PC-3 (cell line): Measurements from ENCODE around the gene UTP14C. TPM values are rescaled to one million over a fixed set of nuclear protein-coding genes. Genes with fewer than 3 reads are reported as not detected.
A peak's percentile ranks its signal among the peaks of the same experiment; 100 is the strongest.
"Not testable (repeated sequence)": the region's sequence is repeated elsewhere in the genome, so short reads cannot be mapped to it uniquely, and the experiment has no call there.

Experiments
- ATAC-seq: fragments of 200-7000 bp; cut with Tn5 transposase; 2 replicates; pipeline ENCODE4 v1.9.1; 2020; ENCODE audit warnings: mild to moderate bottlenecking, moderate library complexity
- BruUV-seq: library from RNA; stranded (reverse); fragments of 400-500 nt; replicated peaks from 2 replicates; lab custom pipeline; 2021; lab: Mats Ljungman, UMichigan
- CTCF ChIA-PET: fragments of 300-600 bp; sonication (Branson Sonifier 250); formaldehyde crosslinking; loops from one replicate; lab custom pipeline; 2022; ENCODE audit warnings: antibody characterized with exemption; lab: Charles Lee
- POLR2A ChIA-PET: fragments of 300-600 bp; sonication (Branson Sonifier 250); formaldehyde crosslinking; loops from one replicate; lab custom pipeline; 2022; ENCODE audit warnings: antibody characterized with exemption; ENCODE audit not compliant: unreplicated experiment; lab: Charles Lee
- DNase-seq: peaks from one replicate; pipeline ENCODE4 v3.0.0-alpha.2; 2015
- H2AFZ ChIP-seq: fragments of 300-600 bp; sonication (generic); 2 replicates; pipeline ENCODE4 v1.6.0; 2016; ENCODE audit warnings: antibody characterized with exemption, low read length
- H3F3A ChIP-seq: fragments of 300-600 bp; sonication (generic); one replicate; pipeline ENCODE4 v1.6.0; 2017; ENCODE audit warnings: antibody characterized with exemption, low read length, control low read depth, mild to moderate bottlenecking; ENCODE audit not compliant: unreplicated experiment
- H3K27ac ChIP-seq: fragments of 300-600 bp; sonication (generic); 2 replicates; pipeline ENCODE4 v1.5.1; 2016; ENCODE audit warnings: mild to moderate bottlenecking, low read length
- H3K27me3 ChIP-seq: fragments of 300-600 bp; sonication (generic); 2 replicates; pipeline ENCODE4 v1.6.1; 2016; ENCODE audit warnings: low read length, mixed read lengths
- H3K36me3 ChIP-seq: fragments of 300-600 bp; sonication (generic); 2 replicates; pipeline ENCODE4 v1.6.1; 2016; ENCODE audit warnings: low read depth, mixed run types, low read length, mixed read lengths
- H3K4me1 ChIP-seq: fragments of 300-600 bp; sonication (generic); 2 replicates; pipeline ENCODE4 v1.5.1; 2016; ENCODE audit warnings: low read length; ENCODE audit not compliant: insufficient read depth
- H3K4me2 ChIP-seq: fragments of 300-600 bp; sonication (generic); 2 replicates; pipeline ENCODE4 v1.6.0; 2016; ENCODE audit warnings: low read length
- H3K4me3 ChIP-seq: fragments of 300-600 bp; sonication (generic); 2 replicates; pipeline ENCODE4 v1.5.1; 2016; ENCODE audit warnings: mild to moderate bottlenecking, low read length, mixed read lengths
- H3K79me2 ChIP-seq: fragments of 300-600 bp; sonication (generic); 2 replicates; pipeline ENCODE4 v1.6.1; 2017; ENCODE audit warnings: low read length, mixed read lengths
- H3K9ac ChIP-seq: fragments of 300-600 bp; sonication (generic); 2 replicates; pipeline ENCODE4 v1.6.0; 2016; ENCODE audit warnings: mild to moderate bottlenecking, low read length
- H3K9me2 ChIP-seq: fragments of 300-600 bp; sonication (generic); replicated peaks from 2 replicates; pipeline ENCODE4 v1.6.1; 2016; ENCODE audit warnings: mixed run types, low read length, mixed read lengths
- H3K9me3 ChIP-seq: fragments of 300-600 bp; sonication (generic); 2 replicates; pipeline ENCODE4 v1.6.1; 2016; ENCODE audit warnings: low read length, mixed read lengths
- H4K20me1 ChIP-seq: fragments of 300-600 bp; sonication (generic); 2 replicates; pipeline ENCODE4 v1.6.1; 2016; ENCODE audit warnings: low read length, mixed read lengths
- CTCF ChIP-seq: fragments of 300-600 bp; sonication (generic); conservative IDR thresholded peaks from 2 replicates; pipeline ENCODE4 v1.5.1; 2017; ENCODE audit warnings: antibody characterized with exemption, low read depth, mild to moderate bottlenecking, low read length
- EZH2 ChIP-seq: fragments of 300-600 bp; sonication (generic); IDR thresholded peaks from one replicate; pipeline ENCODE4 v1.6.1; 2017; ENCODE audit warnings: antibody characterized with exemption, mild to moderate bottlenecking, low read length; ENCODE audit not compliant: unreplicated experiment
- EZH2phosphoT487 ChIP-seq: fragments of 300-600 bp; sonication (generic); IDR thresholded peaks from 2 replicates; pipeline ENCODE4 v1.6.1; 2018; ENCODE audit warnings: mild to moderate bottlenecking, antibody characterized with exemption, low read length, borderline replicate concordance
- intact Hi-C: fragments of 100-400 bp; cut with micrococcal nuclease; formaldehyde crosslinking; loops from 2 replicates; pipeline ENCODE4 v1.9.0; 2023
- total RNA-seq: library from RNA; depleted of rRNA; stranded (reverse); fragments of >200 nt; gene quantifications from 2 replicates; pipeline ENCODE4 v1.2.3, GENCODE V29; 2014

UTP14C gene
- total RNA-seq, 1 experiment from 2014 or later = 5.0 TPM

- CTCF ChIA-PET = no interaction called here
- H3K4me2 ChIP-seq = no peak overlapping the region
- BruUV-seq = no TSS peak
- TF ChIP-seq EZH2phosphoT487 (no peak), CTCF (no peak), EZH2 (no peak)
- H2AFZ ChIP-seq = no peak overlapping the region
- H3K4me3 ChIP-seq = no peak overlapping the region
- H3K27ac ChIP-seq = no peak overlapping the region
- H4K20me1 ChIP-seq = no peaks in the 10 kb centered on the region
- no peaks in the 10 kb centered on the region for H3K9me2 ChIP-seq
- no peaks in the 10 kb centered on the region for H3K9me3 ChIP-seq
- POLR2A ChIA-PET = no interaction called here
- intact Hi-C loops = no loop called here
- no peak for DNase-seq
- H3K79me2 ChIP-seq = no peaks in the 10 kb centered on the region
- no peaks in the 10 kb centered on the region for H3F3A ChIP-seq
- peaks cover 15% of the 10 kb centered on the region; the same call in 1 of the 2 replicates for H3K36me3 ChIP-seq
- H3K9ac ChIP-seq = no peak overlapping the region
- no peaks in the 10 kb centered on the region for H3K4me1 ChIP-seq
- no peak for ATAC-seq
- H3K27me3 ChIP-seq = no peaks in the 10 kb centered on the region
Measured at GRCh38 chr13:52027832-52028231, 3.3 kb downstream of the UTP14C start.

- H2AFZ ChIP-seq = no peak overlapping the region
- no peaks in the 10 kb centered on the region for H3K9me2 ChIP-seq
- H3K9me3 ChIP-seq = no peaks in the 10 kb centered on the region
- CTCF ChIA-PET = no interaction called here
- H3K36me3 ChIP-seq = peaks cover 8% of the 10 kb centered on the region; the same call in 1 of the 2 replicates
- H3K79me2 ChIP-seq = no peaks in the 10 kb centered on the region
- DNase-seq = no peak
- intact Hi-C loops = no loop called here
- H3K4me2 ChIP-seq = no peak overlapping the region
- BruUV-seq = TSS peak; percentile 13
- no peaks in the 10 kb centered on the region for H3K4me1 ChIP-seq
- no peaks in the 10 kb centered on the region for H3K27me3 ChIP-seq
- no peak overlapping the region for H3K9ac ChIP-seq
- ATAC-seq = no peak
- no peak for TF ChIP-seq CTCF
- H3K4me3 ChIP-seq = no peak overlapping the region
- no peaks in the 10 kb centered on the region for H3F3A ChIP-seq
- no peaks in the 10 kb centered on the region for H4K20me1 ChIP-seq
- POLR2A ChIA-PET = no interaction called here
- no peak overlapping the region for H3K27ac ChIP-seq
Measured at GRCh38 chr13:52029569-52029968, 5.1 kb downstream of the UTP14C start.

GRCh38 chr13:52030401-52030800 is 5.9 kb downstream of the UTP14C start:
- H3K4me3 ChIP-seq, H3K4me2 ChIP-seq, CTCF ChIA-PET, H3F3A ChIP-seq, H3K79me2 ChIP-seq, intact Hi-C loops, H3K36me3 ChIP-seq, H3K4me1 ChIP-seq, H3K9me2 ChIP-seq, H3K9me3 ChIP-seq, H4K20me1 ChIP-seq, ATAC-seq, H3K9ac ChIP-seq, BruUV-seq, POLR2A ChIA-PET, H3K27ac ChIP-seq, DNase-seq, H3K27me3 ChIP-seq, H2AFZ ChIP-seq: not testable (repeated sequence)
